ENCODE results near the gene ZNF200.
"Not testable (repeated sequence)": the region's sequence is repeated elsewhere in the genome, so short reads cannot be mapped to it uniquely, and the experiment has no call there.

- TF ChIP-seq EZH2 (IDR thresholded peaks at IDR 0.05; ENCODE audit: borderline replicate concordance, low read depth, low read length, poor library complexity, severe bottlenecking); CTCF (conservative IDR thresholded peaks at IDR 0.05; ENCODE audit: low read depth, low read length): not testable (repeated sequence)
These were observed 36.3 kb upstream of the ZNF200 start for GRCh38 chr16:3271281-3271680.

Data from A673 (cell line).